HG03095 (cell line): Measurements from ENCODE around the gene ADRA2B.

Experiments used
- ATAC-seq: cut with Tn5 transposase; IDR thresholded peaks from one replicate; pipeline ENCODE4 v1.9.1; 2021; ENCODE audit warnings: moderate library complexity; ENCODE audit not compliant: unreplicated experiment

The ADRA2B gene

DNA sequence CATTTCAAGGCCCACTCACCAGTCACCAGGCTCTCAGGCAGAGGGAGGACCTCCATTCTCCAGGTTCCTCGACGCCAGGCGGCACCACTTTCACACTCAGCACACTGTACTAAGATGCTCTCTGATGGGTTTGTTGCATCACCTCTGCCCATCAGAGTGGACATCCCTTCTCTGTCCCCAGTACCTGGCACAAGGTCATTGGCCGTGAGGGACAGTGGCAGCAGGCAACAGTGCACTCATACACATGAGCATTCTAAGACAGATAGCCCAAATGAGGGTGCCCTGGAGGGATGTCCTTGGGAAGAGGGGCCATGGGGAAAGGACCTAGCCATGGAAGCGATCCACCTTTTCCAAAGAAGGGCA lies 3.0 kb upstream of the ADRA2B start:
- ATAC-seq, result no peak

DNA sequence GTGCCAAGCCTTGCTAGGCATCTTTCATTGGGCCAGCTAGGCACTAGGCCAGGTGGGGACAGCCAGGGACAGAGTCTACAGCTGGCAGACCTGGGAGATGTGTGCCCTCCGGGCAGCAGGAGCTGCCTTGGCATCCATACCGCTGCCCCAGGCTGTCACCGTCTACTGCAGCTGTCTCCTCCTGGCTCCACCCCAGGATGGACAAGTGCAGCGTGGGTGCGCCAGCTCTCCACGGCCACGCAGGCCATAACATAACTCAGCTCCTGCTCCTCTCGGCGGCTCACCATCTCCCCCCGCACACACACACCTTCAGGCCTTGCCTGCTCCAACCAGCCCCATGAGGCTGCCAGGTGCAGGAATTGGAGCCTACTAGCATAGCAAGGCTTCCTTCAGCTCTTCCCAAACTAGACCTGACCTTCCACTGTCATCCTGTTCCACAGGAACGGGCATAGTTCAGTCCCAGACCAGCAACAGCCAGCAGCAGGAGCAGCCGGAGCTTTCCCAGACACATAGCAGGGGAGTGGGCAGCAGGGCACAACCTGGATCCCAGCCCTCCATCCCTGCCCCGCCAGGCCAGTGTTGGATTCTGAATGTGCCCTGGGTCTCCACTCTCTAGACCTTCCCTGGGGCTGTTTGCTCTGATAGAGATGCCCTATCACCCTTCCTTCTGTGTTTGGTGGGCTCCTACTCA lies 2.5 kb upstream of the ADRA2B start:
- no peak for ATAC-seq

DNA sequence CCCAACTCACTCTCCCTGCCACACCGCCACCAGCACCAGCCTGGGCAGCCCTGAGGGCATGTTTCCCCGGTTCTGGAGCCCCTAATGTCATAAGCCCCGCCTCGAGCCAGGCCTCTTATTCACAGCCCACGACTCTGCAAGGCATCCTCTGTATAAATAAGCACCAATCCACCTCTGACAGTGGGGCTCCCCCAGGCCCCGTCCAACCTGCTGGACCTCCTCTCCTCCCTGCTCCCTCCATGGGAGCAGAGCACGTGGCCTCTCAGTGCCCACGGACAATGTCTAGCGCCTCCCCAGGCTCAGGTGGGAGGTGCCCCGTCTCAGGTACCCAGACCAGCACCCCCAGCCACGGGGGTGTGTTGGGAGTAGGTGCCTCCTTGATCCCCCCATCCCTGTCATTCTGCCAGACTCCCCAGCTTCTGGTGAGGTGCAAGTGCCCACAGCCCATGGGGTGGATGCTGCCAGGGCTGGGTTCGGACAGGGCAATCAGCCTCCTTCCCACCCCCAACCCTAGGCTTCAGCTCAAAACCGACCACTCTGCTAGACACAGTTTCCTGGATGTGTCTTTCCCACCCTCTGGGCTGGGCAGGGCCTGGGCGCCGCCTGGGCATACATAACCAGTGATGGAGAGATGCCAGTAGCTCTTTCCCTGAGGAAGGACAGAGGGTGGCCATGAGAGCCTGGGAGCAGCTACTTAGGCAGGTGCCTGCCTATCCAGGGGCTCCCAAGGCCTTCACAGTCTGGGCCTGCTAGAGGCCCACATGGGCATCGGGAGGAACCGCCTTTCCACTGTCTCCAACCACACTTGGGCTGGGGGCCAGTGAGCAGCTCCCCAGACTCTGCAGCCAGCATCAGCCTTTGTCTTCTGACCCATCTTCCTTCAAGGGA lies 1.6 kb upstream of the ADRA2B start:
- no peak for ATAC-seq

DNA sequence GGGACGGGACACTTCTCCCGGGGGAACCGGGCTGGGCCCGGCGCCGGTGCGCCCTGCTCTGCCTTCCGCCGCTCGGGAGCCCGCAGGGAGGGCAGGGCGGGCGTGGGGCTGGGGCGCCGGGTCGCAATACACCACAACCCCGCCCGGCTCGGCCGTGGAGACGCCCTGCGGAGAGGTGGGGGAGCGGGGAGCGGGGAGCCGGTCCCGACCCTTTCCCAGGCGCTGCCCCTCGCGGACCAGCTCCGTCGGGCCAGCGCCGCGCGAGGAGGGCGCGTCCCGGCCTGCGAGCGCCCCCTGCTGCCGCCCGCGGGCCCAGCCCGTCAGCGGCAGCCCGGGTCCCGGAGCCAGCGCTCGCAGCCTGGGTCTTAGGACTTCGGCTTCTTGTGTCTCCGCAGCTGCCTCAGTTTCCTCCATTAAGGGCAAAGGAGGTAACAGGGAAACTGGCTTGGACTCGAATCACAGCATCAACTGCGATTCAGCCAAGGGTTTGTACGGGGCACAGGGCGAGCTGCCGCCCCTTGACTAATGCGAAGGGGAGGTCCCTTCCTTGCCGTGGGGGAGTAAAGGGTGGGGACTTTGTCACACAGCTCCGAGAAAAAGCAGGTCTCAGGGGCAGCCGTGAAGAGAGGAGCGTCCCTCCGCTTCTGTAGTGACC lies 635 bp upstream of the ADRA2B start:
- peak; percentile 67 for ATAC-seq

DNA sequence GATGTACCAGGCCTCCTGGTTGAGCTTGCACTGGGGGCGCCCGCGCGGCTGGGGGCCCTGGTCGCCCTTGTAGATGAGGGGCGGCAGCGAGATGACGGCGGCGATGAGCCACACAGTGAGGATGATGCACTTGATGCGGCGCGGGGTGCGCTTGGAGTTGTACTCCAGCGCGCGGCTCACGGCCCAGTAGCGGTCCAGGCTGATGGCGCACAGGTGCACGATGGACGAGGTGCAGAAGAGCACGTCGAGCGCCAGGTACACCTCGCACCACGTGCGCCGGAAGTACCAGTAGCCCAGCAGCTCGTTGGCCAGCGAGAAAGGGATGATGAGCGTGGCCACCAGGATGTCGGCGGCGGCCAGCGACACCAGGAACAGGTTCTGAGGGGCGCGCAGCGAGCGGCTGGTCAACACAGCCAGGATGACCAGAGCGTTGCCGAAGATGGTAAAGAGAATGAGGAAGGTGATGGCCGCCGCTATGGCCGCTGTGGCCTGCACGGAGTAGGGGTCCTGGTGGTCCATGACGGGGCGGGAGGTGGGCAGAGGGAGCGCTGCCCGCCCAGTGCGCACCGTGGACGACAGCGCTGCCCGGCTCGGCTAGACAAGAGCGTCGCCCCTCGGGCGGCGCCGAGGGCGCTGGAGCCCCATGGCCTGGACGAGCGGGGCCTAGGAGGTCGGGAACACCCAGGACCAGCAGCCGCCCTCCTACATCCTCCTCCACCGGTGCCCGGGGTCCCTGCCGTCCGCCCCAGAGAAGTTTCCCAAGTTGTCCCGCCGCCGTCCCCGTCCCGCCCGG lies 544 bp downstream of the ADRA2B start:
- no peak for ATAC-seq

DNA sequence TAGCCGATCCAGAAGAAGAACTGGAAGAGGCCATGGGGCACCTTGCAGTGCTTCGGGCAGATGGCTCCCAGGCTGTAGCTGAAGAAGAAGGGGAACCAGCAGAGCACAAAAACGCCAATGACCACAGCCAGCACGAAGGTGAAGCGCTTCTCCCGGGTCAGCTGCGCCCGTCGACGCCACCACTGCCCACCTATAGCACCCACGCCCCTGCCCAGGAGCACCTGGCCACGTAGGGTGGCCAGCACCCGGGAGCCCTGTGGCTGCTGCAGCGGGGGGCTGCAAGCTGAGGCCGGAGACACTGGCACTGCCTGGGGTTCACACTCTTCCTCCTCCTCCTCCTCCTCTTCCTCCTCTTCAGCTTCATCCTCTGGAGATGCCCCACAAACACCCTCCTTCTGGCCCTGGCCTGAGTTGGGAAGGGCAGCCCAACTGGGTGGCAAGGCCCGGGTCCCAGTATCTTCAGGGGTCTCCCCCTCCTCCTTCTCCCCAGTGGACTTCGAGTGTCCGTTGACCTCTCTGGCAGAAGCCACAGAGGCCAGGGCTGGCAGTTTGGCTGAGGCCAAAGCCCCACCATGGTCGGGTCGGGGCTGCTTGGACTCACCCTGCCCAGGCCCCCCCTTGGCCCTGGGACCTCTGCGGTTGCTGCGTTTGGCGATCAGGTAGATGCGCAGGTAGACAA lies 1.3 kb downstream of the ADRA2B start:
- ATAC-seq, result no peak

DNA sequence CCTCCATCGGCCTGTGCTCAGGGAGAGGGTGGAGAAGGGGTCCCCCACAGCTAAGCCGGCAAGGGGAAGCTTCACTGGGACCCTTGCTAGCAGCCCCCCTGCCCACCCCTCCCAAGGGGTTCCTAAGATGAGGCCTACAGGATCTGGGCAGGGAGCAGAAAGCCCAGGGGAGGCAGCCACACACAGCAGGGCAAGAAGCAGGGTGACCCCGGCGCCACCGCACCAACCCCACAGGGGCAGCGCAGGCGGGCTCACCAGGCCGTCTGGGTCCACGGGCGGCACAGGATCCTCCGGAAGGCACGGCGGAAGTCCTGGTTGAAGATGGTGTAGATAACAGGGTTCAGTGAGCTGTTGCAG lies 1.8 kb downstream of the ADRA2B start:
- no peak for ATAC-seq

DNA sequence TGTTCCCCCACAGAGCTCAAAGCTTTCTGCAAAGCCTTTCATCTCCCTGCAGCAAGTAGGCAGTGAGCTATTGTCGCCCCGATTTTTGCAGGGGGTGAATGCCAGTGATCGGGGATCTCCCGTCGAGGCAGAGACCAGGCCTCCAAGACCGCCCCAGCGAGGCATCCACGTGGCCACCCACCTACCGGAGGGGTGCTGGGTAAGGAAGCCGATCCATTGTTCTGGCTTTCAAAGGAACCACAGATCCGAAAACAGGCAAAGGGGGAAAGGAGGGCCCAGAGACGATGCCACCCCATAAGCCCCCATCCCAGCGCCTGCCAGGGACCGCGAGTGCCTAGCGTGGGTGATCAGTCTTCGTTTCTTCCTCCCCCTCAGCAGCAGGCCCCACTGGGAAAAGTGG lies 2.4 kb downstream of the ADRA2B start:
- no peak for ATAC-seq

DNA sequence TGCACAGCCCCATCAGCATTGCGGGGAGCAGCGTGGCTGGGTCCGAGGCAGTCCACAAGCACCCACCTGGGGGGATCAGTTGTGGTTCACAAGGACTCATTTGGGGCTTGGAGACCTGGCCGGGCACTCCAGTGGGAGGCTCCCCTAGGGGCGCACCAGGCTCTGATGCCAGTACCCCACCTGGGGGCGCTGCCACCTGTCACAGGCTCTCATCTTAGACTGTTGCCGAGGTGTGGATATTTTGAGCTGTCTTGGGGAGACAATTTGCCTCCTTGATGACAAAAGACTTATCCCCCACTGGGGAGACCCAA lies 3.0 kb downstream of the ADRA2B start:
- no peak for ATAC-seq

DNA sequence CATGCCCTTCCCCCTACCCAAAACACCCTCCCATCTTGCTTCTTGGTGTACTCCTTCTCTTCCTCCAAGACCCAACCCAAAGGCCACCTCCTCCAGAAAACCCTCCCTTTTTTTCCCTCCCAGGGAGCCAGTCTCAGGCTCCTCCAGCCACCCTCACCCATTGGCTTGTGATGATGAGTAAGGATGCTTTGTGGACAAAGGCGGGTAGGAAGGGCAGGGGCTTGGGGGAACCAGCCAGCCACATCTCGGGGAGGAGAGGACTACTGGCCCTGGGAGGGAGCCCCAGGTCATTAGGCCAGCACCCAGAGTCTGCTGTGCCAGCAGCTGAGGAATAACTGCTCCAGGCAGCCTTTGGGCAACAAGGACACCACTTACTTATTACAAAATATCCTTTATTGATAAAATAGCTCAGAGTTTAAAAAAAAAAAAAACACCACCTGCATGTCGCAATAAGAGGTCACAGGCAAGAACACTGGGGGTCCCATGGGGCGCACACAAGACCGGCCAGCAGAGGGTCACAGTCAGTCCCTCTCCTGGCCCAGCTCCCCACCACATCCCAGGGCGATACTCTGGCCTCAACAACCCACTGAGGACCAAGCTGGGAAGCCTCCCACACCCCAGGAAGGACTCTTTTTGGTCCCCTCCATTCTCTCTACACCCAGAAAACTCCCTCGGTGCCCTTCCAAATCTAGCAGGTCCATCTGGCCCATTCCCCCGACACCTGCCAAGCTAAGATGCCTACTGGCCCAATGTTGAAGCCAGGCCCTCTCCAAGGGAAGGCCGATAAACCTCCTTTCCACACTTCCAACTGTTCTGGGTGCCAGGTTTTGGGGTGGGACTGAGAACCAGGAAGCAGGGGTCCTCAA lies 3.6 kb downstream of the ADRA2B start:
- no peak for ATAC-seq

DNA sequence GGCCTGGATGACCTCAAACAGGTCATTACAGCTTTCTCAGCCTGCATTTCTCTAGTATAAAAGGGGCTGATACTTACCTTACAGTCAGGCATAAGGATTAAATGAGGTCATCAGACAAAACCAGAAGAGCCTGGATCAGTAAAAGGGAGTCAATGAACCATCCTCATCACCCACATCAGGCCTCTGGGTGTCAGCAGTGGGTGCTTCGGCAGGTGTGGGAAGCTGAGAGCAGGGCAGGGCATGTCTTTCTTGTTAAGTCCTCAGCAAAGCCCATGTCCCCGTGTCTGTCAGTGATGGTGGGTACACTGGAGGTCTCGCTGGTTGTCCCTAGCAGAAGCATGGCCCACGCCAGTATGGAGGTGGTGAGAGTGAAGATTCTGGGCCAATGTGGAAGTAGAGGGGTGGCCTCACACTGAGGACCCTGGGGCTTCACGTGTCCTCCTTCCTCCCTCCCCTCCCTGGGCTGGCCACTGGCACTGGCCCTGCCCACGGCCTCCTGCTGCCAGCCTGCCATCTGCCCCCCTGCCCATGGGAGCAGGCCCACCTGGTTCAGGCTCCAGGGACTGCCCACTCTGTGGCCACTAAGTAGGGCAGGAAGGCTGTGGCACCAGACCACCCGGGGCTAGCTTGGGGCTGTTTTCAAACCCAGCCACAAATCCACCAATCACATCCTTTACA lies 4.4 kb downstream of the ADRA2B start:
- ATAC-seq, result no peak

DNA sequence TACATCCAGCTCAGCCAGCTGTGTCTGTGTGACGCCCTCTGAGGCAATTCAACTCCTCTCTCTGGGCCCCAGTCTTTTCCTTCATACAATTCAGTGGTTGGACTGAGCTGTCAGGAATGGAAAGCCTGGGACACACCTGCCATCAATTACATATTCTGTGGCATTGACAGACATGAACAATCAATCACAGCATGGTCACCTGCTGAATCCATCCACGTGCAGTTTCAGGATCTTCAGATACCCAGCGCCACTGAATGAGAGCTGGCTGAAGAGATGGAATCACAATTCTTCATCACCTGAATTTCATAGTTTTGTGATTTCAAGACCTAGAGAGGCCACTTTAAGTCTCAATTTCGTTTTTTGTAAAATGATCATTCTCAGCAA lies 5.1 kb downstream of the ADRA2B start:
- no peak for ATAC-seq

DNA sequence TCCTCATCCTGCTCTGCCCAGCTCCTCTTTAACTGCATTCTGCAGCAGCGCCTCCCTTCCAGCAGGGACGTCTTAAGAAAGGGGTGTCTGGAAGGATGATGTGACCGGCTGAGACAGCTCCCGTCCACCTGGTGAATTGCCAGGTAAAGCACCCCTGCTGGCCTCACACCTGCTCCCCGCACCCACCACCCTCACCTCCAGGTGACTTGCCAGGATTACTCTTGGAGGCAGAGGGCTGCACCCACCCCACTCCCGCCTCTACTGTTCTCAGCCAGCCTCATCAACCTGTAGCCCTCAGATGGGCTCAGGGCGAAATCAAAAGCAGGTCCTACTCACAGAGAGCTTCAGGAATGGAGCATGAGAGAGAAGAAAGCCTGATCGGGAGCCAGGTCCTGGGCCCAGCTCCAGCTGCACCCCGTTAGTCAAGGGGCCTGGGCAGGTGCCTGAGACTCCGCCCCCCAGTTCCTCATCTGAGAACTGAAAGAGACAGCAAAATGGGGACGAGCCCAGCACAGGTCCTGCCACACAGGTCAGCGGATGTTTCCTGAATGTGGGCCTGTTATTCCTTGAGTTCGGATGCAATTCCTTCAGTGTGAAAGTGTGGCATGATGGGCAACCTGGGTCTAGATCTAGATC lies 5.6 kb downstream of the ADRA2B start:
- ATAC-seq, result no peak

DNA sequence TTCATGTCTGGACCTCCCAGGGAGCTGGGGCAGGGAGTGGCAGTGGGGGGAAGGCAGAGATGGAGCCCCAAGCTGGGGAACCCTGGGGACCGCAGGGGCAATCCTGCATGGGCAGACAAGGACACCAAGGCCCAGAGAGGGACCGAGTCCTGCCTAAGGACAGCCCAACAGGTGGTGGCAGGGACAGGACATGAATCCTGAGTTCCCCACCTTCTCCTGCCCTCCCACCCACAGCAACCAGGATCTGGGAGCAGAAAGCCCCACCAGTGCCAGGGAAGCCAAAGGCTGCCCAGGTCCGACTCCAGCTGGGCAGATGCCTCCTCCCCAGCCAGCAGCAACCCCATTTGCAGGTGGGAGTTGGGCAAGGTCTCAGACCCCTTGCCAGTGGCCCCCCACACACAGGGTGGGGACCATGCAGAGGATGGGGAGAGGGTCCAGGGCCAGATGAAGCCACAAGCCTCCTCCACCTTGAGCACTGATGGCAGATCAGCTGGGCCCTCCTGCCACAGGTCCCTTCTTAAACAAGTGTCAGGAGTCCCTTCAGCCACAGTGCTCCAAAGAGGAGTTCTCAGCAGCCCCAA lies 6.3 kb downstream of the ADRA2B start:
- ATAC-seq, result no peak

DNA sequence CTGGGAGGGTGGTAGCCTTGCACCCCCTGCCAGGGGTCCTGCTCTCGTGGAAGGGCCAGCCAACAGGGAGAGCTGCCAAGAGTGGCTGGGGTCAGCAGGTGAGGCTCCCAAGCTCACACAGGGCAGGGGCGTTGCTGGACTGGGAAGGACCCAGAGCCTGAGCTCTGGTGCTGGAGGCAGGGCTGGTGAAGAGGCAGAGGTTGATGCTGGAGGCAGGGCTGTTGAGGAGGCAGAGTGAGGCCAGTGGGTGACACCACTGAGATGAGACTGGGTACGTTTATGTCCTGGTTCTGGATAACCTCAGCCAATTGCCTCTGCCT lies 7.0 kb downstream of the ADRA2B start:
- no peak for ATAC-seq

DNA sequence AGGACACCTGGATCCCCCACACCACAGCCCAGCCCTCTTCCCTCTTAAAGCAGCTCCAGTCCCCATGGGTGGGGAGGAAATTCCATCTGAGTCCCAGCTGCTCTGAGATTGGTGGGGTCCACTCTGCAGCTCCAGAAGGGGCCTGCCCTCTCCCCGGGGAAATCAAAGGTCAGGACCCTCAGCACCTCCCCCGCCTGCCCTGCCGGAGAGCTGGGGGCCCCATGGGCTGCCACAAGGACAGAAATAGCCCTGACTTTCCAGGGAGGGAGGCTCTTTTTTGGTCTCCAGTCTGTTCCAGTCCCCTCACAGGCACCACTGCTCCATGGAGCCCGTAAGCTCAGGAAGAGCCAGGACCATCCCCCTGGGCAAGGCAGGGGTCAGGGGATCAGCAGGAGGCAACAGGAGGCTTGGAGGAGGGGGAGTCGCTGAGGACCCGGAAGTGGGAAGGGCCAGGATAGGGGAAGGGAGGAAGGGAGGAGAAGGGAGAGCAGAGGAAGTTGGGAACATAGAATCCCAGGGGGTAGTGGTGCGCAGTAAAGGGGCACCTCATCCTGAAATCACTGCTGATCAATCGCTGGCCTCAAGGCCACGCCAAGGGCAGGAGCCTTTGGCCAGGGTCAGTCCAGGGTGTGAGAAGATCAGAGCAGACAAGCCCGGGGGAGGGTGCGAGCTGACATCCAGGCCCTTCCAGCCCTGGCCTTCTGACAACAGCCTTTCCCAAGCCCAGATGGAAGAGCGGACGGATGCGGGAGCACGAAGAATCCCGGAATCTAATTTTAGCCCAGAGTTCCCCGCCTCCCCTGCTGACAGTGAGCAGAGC lies 7.6 kb downstream of the ADRA2B start:
- ATAC-seq, result no peak

DNA sequence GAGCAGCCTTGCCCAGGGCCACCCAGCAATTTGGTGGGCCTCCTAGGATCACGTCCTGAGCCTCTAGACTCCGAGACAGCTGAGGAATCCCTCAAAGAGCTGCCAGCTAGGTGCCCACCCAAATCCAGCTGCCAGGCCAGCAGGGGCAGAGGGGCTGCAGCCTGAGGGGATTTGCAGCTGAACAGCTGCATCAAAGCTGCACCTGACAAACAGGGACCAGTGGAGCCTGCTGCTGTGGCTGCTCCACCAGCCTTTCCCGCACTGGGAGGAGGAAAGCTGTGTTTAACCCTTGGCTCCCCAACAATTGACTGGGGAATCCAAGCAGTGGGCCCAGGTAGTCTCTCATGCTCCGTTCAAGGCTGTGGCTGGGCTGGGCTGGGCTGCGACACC lies 8.2 kb downstream of the ADRA2B start:
- ATAC-seq, result no peak

DNA sequence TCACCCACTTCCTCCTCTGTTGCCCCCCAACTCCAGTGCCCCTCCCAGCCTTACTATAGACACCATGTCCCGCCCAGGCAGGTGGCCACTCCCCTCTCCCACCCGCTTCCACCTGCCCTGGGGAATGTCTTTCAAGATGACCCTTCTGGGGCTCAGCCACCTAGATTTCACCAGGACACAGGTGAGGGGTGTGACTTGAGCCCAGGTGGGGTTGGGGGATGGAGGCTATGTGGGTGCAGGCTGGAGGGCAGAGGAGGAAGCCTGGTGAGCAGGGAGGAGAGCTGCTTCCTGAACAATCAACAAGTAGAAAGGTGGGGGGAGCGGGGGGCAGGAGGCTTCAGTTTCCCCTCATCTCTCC lies 8.7 kb downstream of the ADRA2B start:
- ATAC-seq, result no peak
